ENCODE measurements around the gene PSG5.
"Not testable (repeated sequence)": the region's sequence is repeated elsewhere in the genome, so short reads cannot be mapped to it uniquely, and the experiment has no call there.

The PSG5 gene

GRCh38 chr19:43226986-43227385 lies 40.6 kb upstream of the PSG5 start:
- not testable (repeated sequence) for H3K9ac ChIP-seq (ENCODE audit: low read length)

GRCh38 chr19:43224855-43225253 lies 38.5 kb upstream of the PSG5 start:
- no peak overlapping the region for H3K4me2 ChIP-seq (ENCODE audit: low read length)
- H3K4ac ChIP-seq (ENCODE audit: low read depth, low read length): no peak overlapping the region
- no peak overlapping the region for H3K14ac ChIP-seq (ENCODE audit: low read length)
- no peak overlapping the region for H2BK120ac ChIP-seq (ENCODE audit: insufficient read depth, low read length, poor library complexity)
- H3K9ac ChIP-seq (ENCODE audit: low read length): no peak overlapping the region
- H3K79me2 ChIP-seq (ENCODE audit: control insufficient read depth, insufficient read depth, low read length, poor library complexity): no peaks in the 10 kb centered on the region
- H3K18ac ChIP-seq (ENCODE audit: low read length): no peak overlapping the region
- no peak overlapping the region for H2BK5ac ChIP-seq (ENCODE audit: low read depth, low read length, poor library complexity)
- no peak overlapping the region for H2AFZ ChIP-seq (ENCODE audit: insufficient read depth, low read length, poor library complexity)
- H4K12ac ChIP-seq (ENCODE audit: low read depth, low read length): no peak overlapping the region
- H2BK12ac ChIP-seq (ENCODE audit: low read length): no peak overlapping the region
- H3K9me3 ChIP-seq (ENCODE audit: insufficient read depth, low read depth, low read length): peaks cover 25% of the 10 kb centered on the region
- WGBS (ENCODE audit: extremely low coverage, insufficient coverage, insufficient read length): no CpG with 5 or more reads among the region's 2 CpGs
- H3K23ac ChIP-seq (ENCODE audit: low read length): no peak overlapping the region
- H3K4me3 ChIP-seq (ENCODE audit: low read depth, low read length): no peak overlapping the region
- H4K8ac ChIP-seq (ENCODE audit: low read depth, low read length): no peak overlapping the region
- H3K36me3 ChIP-seq (ENCODE audit: control insufficient read depth in 1 of 2, insufficient read depth in 2 of 2, low read length in 2 of 2): no peaks in the 10 kb centered on the region
- DNase-seq: peak in 1 of 2 donors; percentile 26
- H3K4me1 ChIP-seq (ENCODE audit: control insufficient read depth in 1 of 2, insufficient read depth in 2 of 2, low read length in 2 of 2): no peaks in the 10 kb centered on the region
- H3K27me3 ChIP-seq (ENCODE audit: insufficient read depth, low read length): no peaks in the 10 kb centered on the region
- no peak overlapping the region for H4K91ac ChIP-seq (ENCODE audit: low read depth, low read length)
- no peak overlapping the region for H3K27ac ChIP-seq (ENCODE audit: low read depth, low read length)
- no peaks in the 10 kb centered on the region for H3K79me1 ChIP-seq (ENCODE audit: low read length)
- no peak overlapping the region for H2AK5ac ChIP-seq (ENCODE audit: low read length)

More at GRCh38 chr19:43226986-43227385, 40.6 kb upstream of the PSG5 start:
- not testable (repeated sequence) for H3K27ac ChIP-seq (ENCODE audit: low read depth, low read length); H4K91ac ChIP-seq (ENCODE audit: low read depth, low read length); H3K4me1 ChIP-seq (ENCODE audit: control insufficient read depth in 1 of 2, insufficient read depth in 2 of 2, low read length in 2 of 2); H2BK12ac ChIP-seq (ENCODE audit: low read length); H4K12ac ChIP-seq (ENCODE audit: low read depth, low read length); H3K4me2 ChIP-seq (ENCODE audit: low read length); H3K4me3 ChIP-seq (ENCODE audit: low read depth, low read length); H3K23ac ChIP-seq (ENCODE audit: low read length); DNase-seq; H2AK5ac ChIP-seq (ENCODE audit: low read length); H4K8ac ChIP-seq (ENCODE audit: low read depth, low read length); H2AFZ ChIP-seq (ENCODE audit: insufficient read depth, low read length, poor library complexity); H3K79me1 ChIP-seq (ENCODE audit: low read length); H3K18ac ChIP-seq (ENCODE audit: low read length); H3K4ac ChIP-seq (ENCODE audit: low read depth, low read length); H2BK120ac ChIP-seq (ENCODE audit: insufficient read depth, low read length, poor library complexity); H3K36me3 ChIP-seq (ENCODE audit: control insufficient read depth in 1 of 2, insufficient read depth in 2 of 2, low read length in 2 of 2); H3K79me2 ChIP-seq (ENCODE audit: control insufficient read depth, insufficient read depth, low read length, poor library complexity); H3K27me3 ChIP-seq (ENCODE audit: insufficient read depth, low read length); H2BK5ac ChIP-seq (ENCODE audit: low read depth, low read length, poor library complexity); H3K14ac ChIP-seq (ENCODE audit: low read length)
- H3K9me3 ChIP-seq (ENCODE audit: insufficient read depth, low read depth, low read length): peaks cover 19% of the 10 kb centered on the region
- no CpG with 5 or more reads among the region's 1 CpG for WGBS (ENCODE audit: extremely low coverage, insufficient coverage, insufficient read length)

GRCh38 chr19:43224201-43224854 lies 38.0 kb upstream of the PSG5 start:
- H4K91ac ChIP-seq (ENCODE audit: low read depth, low read length); H4K12ac ChIP-seq (ENCODE audit: low read depth, low read length); H3K9ac ChIP-seq (ENCODE audit: low read length); H3K4ac ChIP-seq (ENCODE audit: low read depth, low read length); H3K36me3 ChIP-seq (ENCODE audit: control insufficient read depth in 1 of 2, insufficient read depth in 2 of 2, low read length in 2 of 2); H3K79me2 ChIP-seq (ENCODE audit: control insufficient read depth, insufficient read depth, low read length, poor library complexity); H4K8ac ChIP-seq (ENCODE audit: low read depth, low read length); H2BK5ac ChIP-seq (ENCODE audit: low read depth, low read length, poor library complexity); H3K79me1 ChIP-seq (ENCODE audit: low read length); H3K4me2 ChIP-seq (ENCODE audit: low read length); H3K4me3 ChIP-seq (ENCODE audit: low read depth, low read length); H2AK5ac ChIP-seq (ENCODE audit: low read length); H2AFZ ChIP-seq (ENCODE audit: insufficient read depth, low read length, poor library complexity); H2BK12ac ChIP-seq (ENCODE audit: low read length); H3K27me3 ChIP-seq (ENCODE audit: insufficient read depth, low read length); H3K14ac ChIP-seq (ENCODE audit: low read length); H3K27ac ChIP-seq (ENCODE audit: low read depth, low read length); H3K4me1 ChIP-seq (ENCODE audit: control insufficient read depth in 1 of 2, insufficient read depth in 2 of 2, low read length in 2 of 2); H3K23ac ChIP-seq (ENCODE audit: low read length); H3K18ac ChIP-seq (ENCODE audit: low read length); H2BK120ac ChIP-seq (ENCODE audit: insufficient read depth, low read length, poor library complexity): not testable (repeated sequence)
- WGBS (ENCODE audit: extremely low coverage, insufficient coverage, insufficient read length): no CpG with 5 or more reads among the region's 5 CpGs
- peak in 1 of 2 donors; percentile 79 for DNase-seq
- peaks cover 26% of the 10 kb centered on the region for H3K9me3 ChIP-seq (ENCODE audit: insufficient read depth, low read depth, low read length)

DNA sequence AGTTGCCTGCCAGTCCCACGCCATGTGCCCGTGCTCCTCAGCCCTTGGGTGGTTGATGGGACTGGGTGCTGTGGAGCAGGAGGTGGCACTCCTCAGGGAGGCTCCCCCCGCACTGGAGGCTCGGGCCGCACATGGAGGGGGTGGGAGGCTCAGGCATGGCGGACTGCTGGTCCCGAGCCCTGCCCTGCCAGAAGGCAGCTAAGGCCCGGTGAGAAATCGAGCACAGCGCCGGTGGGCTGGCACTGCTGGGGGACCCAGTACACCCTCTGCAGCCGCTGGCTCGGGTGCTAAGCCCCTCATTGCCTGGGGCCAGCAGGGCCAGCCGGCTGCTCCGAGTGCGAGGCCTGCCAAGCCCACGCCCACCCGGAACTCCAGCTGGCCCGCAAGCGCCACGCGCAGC lies 35.6 kb upstream of the PSG5 start:
- H2BK120ac ChIP-seq (ENCODE audit: insufficient read depth, low read length, poor library complexity); H4K12ac ChIP-seq (ENCODE audit: low read depth, low read length); H3K23ac ChIP-seq (ENCODE audit: low read length); H2BK12ac ChIP-seq (ENCODE audit: low read length); H2BK5ac ChIP-seq (ENCODE audit: low read depth, low read length, poor library complexity); H3K4ac ChIP-seq (ENCODE audit: low read depth, low read length); H2AK5ac ChIP-seq (ENCODE audit: low read length); H3K14ac ChIP-seq (ENCODE audit: low read length); H3K18ac ChIP-seq (ENCODE audit: low read length); H2AFZ ChIP-seq (ENCODE audit: insufficient read depth, low read length, poor library complexity); H4K8ac ChIP-seq (ENCODE audit: low read depth, low read length); H3K36me3 ChIP-seq (ENCODE audit: control insufficient read depth in 1 of 2, insufficient read depth in 2 of 2, low read length in 2 of 2); H3K79me1 ChIP-seq (ENCODE audit: low read length); H3K27ac ChIP-seq (ENCODE audit: low read depth, low read length); H4K91ac ChIP-seq (ENCODE audit: low read depth, low read length); H3K4me1 ChIP-seq (ENCODE audit: control insufficient read depth in 1 of 2, insufficient read depth in 2 of 2, low read length in 2 of 2); H3K4me3 ChIP-seq (ENCODE audit: low read depth, low read length); H3K4me2 ChIP-seq (ENCODE audit: low read length); H3K9ac ChIP-seq (ENCODE audit: low read length); H3K79me2 ChIP-seq (ENCODE audit: control insufficient read depth, insufficient read depth, low read length, poor library complexity); DNase-seq; H3K27me3 ChIP-seq (ENCODE audit: insufficient read depth, low read length): not testable (repeated sequence)
- peaks cover 24% of the 10 kb centered on the region for H3K9me3 ChIP-seq (ENCODE audit: insufficient read depth, low read depth, low read length)
- WGBS (ENCODE audit: extremely low coverage, insufficient coverage, insufficient read length): no CpG with 5 or more reads among the region's 22 CpGs
